T-helper 2 cell (primary cell): ENCODE data around the gene SHISA9.

Source experiments
- DNase-seq, 5 experiments: peaks; one replicate each; pipeline versions ENCODE4 v3.0.0 to v3.0.0-alpha.2; 2012 to 2022

The SHISA9 gene

GRCh38 chr16:13080531-13080930 is 179.1 kb downstream of the SHISA9 start:
- no peak for DNase-seq

- DNase-seq = no peak
Observed at GRCh38 chr16:13081825-13082331, 180.5 kb downstream of the SHISA9 start.

- no peak for DNase-seq
Observed at GRCh38 chr16:13083681-13084080, 182.3 kb downstream of the SHISA9 start.

- DNase-seq = no peak
Observed at GRCh38 chr16:13084331-13084730, 182.9 kb downstream of the SHISA9 start.

GRCh38 chr16:13093661-13094060 is 192.3 kb downstream of the SHISA9 start:
- DNase-seq = no peak

- no peak for DNase-seq
Observed at GRCh38 chr16:13095061-13095460, 193.7 kb downstream of the SHISA9 start.

GRCh38 chr16:13098536-13098935 is 197.1 kb downstream of the SHISA9 start:
- DNase-seq = no peak

GRCh38 chr16:13099822-13100221 is 198.4 kb downstream of the SHISA9 start:
- no peak for DNase-seq

- DNase-seq = no peak
Observed at GRCh38 chr16:13100970-13101369, 199.6 kb downstream of the SHISA9 start.

GRCh38 chr16:13101828-13102227 is 200.4 kb downstream of the SHISA9 start:
- DNase-seq = no peak

GRCh38 chr16:13102401-13102800 is 201.0 kb downstream of the SHISA9 start:
- DNase-seq = no peak

- DNase-seq = no peak
Observed at GRCh38 chr16:13103831-13104530, 202.6 kb downstream of the SHISA9 start.

- no peak for DNase-seq
Observed at GRCh38 chr16:13104772-13105171, 203.4 kb downstream of the SHISA9 start.

- no peak for DNase-seq
Observed at GRCh38 chr16:13105427-13105826, 204.0 kb downstream of the SHISA9 start.

GRCh38 chr16:13106464-13106863 is 205.1 kb downstream of the SHISA9 start:
- DNase-seq = no peak

- DNase-seq = no peak
Observed at GRCh38 chr16:13108126-13108525, 206.7 kb downstream of the SHISA9 start.

GRCh38 chr16:13109171-13109570 is 207.8 kb downstream of the SHISA9 start:
- DNase-seq = no peak

GRCh38 chr16:13110124-13110796 is 208.9 kb downstream of the SHISA9 start:
- no peak for DNase-seq

GRCh38 chr16:13111747-13112146 is 210.3 kb downstream of the SHISA9 start:
- DNase-seq = no peak

- no peak for DNase-seq
Observed at GRCh38 chr16:13113741-13114140, 212.3 kb downstream of the SHISA9 start.

GRCh38 chr16:13118091-13118490 is 216.7 kb downstream of the SHISA9 start:
- no peak for DNase-seq

- no peak for DNase-seq
Observed at GRCh38 chr16:13120091-13120490, 218.7 kb downstream of the SHISA9 start.

- no peak for DNase-seq
Observed at GRCh38 chr16:13120557-13120956, 219.2 kb downstream of the SHISA9 start.

- no peak for DNase-seq
Observed at GRCh38 chr16:13123991-13124390, 222.6 kb downstream of the SHISA9 start.
